ENCODE data around the gene PDE4D. TPM values are rescaled to one million over a fixed set of nuclear protein-coding genes. Genes with fewer than 3 reads are reported as not detected.

The PDE4D gene
- total RNA-seq, 2 experiments from 2014 or later, result 75.5 to 80.7 TPM

DNA sequence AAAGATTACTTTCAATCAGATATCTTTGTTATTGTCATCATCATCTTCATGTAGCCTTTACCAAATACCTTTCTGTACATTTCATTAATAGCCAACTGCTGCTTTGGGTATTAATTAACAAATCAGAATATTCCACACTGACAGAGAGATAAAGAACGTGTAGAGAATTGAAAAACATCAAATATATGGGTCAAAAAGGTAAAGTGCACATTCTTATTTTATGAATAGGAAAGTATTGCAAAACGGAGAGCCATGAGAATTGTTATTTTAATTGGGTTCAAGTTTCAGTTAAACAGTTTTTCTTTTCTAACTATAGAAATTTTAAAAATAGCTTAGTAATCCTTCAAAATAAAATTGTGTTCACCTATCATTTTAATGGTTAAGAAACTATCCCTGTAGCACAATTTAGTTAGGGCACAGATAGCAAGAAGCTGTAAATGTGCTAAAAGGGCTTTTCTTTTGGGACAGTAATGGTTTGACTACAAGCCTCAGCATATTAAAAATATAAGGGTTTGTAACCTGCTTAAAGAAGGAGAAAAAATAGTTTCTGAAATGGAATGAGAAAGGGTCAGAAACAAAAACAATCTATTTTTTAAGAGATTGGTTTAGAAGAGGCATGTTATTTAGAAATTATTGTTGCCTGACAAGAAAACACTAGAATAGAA, 62.9 kb downstream of the PDE4D start:
- ChIA-PET CTCF (no interaction called here), POLR2A (no interaction called here)
- Mint-ChIP-seq H3K9me3 (no peaks in the 10 kb centered on the region), H3K27ac (no peak overlapping the region), H3K27me3 (peaks cover 8% of the 10 kb centered on the region), H3K4me1 (ENCODE audit: low read depth) (no peaks in the 10 kb centered on the region), H3K4me3 (no peak overlapping the region), H3K36me3 (ENCODE audit: low read depth) (no peaks in the 10 kb centered on the region)
- no peak for DNase-seq
- TF ChIP-seq, protein P1, sequence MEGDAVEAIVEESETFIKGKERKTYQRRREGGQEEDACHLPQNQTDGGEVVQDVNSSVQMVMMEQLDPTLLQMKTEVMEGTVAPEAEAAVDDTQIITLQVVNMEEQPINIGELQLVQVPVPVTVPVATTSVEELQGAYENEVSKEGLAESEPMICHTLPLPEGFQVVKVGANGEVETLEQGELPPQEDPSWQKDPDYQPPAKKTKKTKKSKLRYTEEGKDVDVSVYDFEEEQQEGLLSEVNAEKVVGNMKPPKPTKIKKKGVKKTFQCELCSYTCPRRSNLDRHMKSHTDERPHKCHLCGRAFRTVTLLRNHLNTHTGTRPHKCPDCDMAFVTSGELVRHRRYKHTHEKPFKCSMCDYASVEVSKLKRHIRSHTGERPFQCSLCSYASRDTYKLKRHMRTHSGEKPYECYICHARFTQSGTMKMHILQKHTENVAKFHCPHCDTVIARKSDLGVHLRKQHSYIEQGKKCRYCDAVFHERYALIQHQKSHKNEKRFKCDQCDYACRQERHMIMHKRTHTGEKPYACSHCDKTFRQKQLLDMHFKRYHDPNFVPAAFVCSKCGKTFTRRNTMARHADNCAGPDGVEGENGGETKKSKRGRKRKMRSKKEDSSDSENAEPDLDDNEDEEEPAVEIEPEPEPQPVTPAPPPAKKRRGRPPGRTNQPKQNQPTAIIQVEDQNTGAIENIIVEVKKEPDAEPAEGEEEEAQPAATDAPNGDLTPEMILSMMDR (IDR thresholded peaks at IDR 0.05), result no peak
- no peak for ATAC-seq
- intact Hi-C loops (cut with micrococcal nuclease), result no loop called here

DNA sequence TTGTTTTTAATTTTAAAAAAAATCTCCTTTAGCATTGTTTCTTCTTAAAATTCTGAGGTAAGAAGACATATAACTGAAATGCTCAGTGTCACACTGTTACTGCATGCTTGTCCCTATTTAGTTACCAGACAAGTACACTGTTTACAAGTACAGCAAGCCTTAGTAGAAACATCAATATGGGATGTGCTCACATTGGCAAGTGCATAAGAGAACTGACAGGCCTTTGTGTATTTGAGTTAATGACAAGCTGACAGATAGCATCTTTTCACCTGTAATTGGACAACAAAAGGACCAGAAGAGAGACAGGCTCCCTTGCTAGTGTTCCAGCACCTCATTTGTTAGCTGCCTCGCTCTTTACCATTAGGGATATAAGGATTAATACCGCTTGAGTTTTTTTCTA, 63.6 kb downstream of the PDE4D start:
- peaks cover 8% of the 10 kb centered on the region for H3K27me3 Mint-ChIP-seq
- intact Hi-C loops (cut with micrococcal nuclease), result no loop called here
- ChIA-PET POLR2A (no interaction called here), CTCF (no interaction called here)
- no peaks in the 10 kb centered on the region for H3K36me3 Mint-ChIP-seq (ENCODE audit: low read depth)
- H3K4me3 Mint-ChIP-seq, result no peak overlapping the region
- ATAC-seq (no peak), DNase-seq (no peak)
- no peaks in the 10 kb centered on the region for H3K9me3 Mint-ChIP-seq
- no peaks in the 10 kb centered on the region for H3K4me1 Mint-ChIP-seq (ENCODE audit: low read depth)
- TF ChIP-seq, protein P1 (IDR thresholded peaks at IDR 0.05), result no peak
- H3K27ac Mint-ChIP-seq, result no peak overlapping the region

DNA sequence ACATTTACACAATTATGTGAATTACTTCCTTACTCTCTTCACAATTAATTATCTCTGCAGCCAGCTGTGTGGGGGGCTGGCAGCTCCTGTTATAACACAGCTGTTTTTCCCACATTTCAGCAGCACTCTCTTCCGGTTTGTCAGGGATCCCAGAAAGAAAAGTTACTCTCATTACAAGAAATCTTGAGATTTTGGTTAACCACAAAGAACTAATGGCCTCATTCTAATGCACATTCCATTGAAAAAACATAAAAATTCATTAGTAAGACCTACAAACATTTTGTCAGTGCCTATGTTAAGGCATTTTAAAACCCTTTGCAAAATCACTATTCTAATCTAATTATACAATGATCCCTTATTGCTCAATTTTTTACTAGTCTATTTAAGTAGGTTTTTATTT, 64.1 kb downstream of the PDE4D start:
- ChIA-PET CTCF (no interaction called here), POLR2A (no interaction called here)
- TF ChIP-seq, protein P1 (IDR thresholded peaks at IDR 0.05), result no peak
- Mint-ChIP-seq H3K4me1 (ENCODE audit: low read depth) (no peaks in the 10 kb centered on the region), H3K27ac (no peak overlapping the region), H3K36me3 (ENCODE audit: low read depth) (no peaks in the 10 kb centered on the region), H3K9me3 (no peaks in the 10 kb centered on the region), H3K4me3 (no peak overlapping the region), H3K27me3 (peaks cover 12% of the 10 kb centered on the region)
- DNase-seq, result no peak
- intact Hi-C loops (cut with micrococcal nuclease), result no loop called here
- ATAC-seq, result no peak

DNA sequence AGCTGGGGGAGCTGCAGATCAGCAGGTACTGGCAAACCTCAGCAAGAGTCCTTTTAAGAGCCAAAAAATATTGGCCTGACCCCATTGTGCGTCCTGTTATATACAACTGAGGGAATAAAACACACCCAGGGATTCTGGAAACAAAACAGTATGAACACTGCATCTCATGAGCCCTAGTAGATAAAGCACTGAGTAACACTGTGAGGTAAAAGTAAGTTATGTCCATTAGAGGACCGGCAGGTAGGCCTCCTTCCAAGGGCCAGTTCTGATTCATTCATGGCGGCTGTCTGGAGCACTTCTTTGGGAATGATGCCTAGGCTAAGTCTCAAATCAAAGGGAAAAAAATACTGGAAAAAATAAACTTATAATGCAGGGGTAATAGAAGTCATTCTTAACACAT, 64.9 kb downstream of the PDE4D start:
- CTCF ChIA-PET, result no interaction called here
- no peaks in the 10 kb centered on the region for H3K36me3 Mint-ChIP-seq (ENCODE audit: low read depth)
- intact Hi-C loops (cut with micrococcal nuclease), result no loop called here

DNA sequence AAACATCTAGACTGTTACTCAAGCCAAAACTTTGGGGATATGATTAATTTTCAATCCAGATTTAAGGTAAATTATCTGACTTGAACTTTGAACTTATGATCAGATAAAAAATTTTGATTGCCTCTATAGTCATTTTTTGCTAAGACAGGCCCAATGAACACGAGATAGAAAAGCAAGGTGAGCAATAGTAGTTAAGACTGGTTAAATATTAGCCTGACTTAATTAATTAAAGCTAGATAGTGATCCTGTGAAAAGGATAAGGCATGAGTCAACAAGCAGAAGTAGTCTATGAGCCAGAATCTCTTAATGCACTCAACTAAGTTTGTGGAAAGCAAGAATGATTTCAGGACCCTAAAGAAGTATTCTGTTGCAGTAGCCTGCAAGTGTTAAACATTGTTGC, 66.5 kb downstream of the PDE4D start:
- CTCF ChIA-PET, result no interaction called here
- Mint-ChIP-seq H3K27ac (no peak overlapping the region), H3K27me3 (peaks cover 8% of the 10 kb centered on the region), H3K9me3 (no peaks in the 10 kb centered on the region), H3K36me3 (ENCODE audit: low read depth) (no peaks in the 10 kb centered on the region), H3K4me1 (ENCODE audit: low read depth) (no peaks in the 10 kb centered on the region), H3K4me3 (no peak overlapping the region)
- intact Hi-C loops (cut with micrococcal nuclease), result no loop called here
- no peak for DNase-seq
- POLR2A ChIA-PET, result no interaction called here
- no peak for ATAC-seq
- TF ChIP-seq, protein P1 (IDR thresholded peaks at IDR 0.05), result no peak

More for the DNA sequence above, 64.9 kb downstream of the PDE4D start:
- peaks cover 15% of the 10 kb centered on the region for H3K27me3 Mint-ChIP-seq
- DNase-seq, result no peak
- H3K9me3 Mint-ChIP-seq, result no peaks in the 10 kb centered on the region
- ATAC-seq, result no peak
- TF ChIP-seq, protein P1 (IDR thresholded peaks at IDR 0.05), result no peak
- H3K4me1 Mint-ChIP-seq (ENCODE audit: low read depth), result no peaks in the 10 kb centered on the region
- POLR2A ChIA-PET, result no interaction called here
- H3K27ac Mint-ChIP-seq, result no peak overlapping the region
- H3K4me3 Mint-ChIP-seq, result no peak overlapping the region
